GM23338 (cell line): ENCODE measurements around the gene TRAF1. TPM values are rescaled to one million over a fixed set of nuclear protein-coding genes. Genes with fewer than 3 reads are reported as not detected.

Experiments used
- ATAC-seq: fragments of 200-7000 bp; cut with Tn5 transposase; 3 replicates; pipeline ENCODE4 v1.9.1; 2020
- DNase-seq: peaks from one replicate; pipeline ENCODE4 v3.0.0-alpha.2; 2015; ENCODE audit warnings: low spot score
- H2AFZ ChIP-seq: fragments of 200-600 bp; sonication (generic); 2 replicates; pipeline ENCODE4 v1.8.0; 2016; ENCODE audit warnings: antibody characterized with exemption, mild to moderate bottlenecking, moderate library complexity
- H3F3A ChIP-seq: fragments of 200-600 bp; sonication (generic); replicated peaks from 2 replicates; pipeline ENCODE4 v1.8.0; 2017; ENCODE audit warnings: antibody characterized with exemption, mixed run types, low read depth
- H3K27ac ChIP-seq: fragments of 200-600 bp; sonication (generic); 2 replicates; pipeline ENCODE4 v1.6.1; 2016; ENCODE audit warnings: low read depth
- H3K27me3 ChIP-seq: fragments of 200-600 bp; sonication (generic); 2 replicates; pipeline ENCODE4 v1.8.0; 2016; ENCODE audit warnings: mild to moderate bottlenecking, mixed run types, moderate library complexity; ENCODE audit not compliant: insufficient read depth
- H3K36me3 ChIP-seq: fragments of 200-600 bp; sonication (generic); 2 replicates; pipeline ENCODE4 v1.8.0; 2016; ENCODE audit warnings: mild to moderate bottlenecking; ENCODE audit not compliant: insufficient read depth
- H3K4me1 ChIP-seq: fragments of 200-600 bp; sonication (generic); 2 replicates; pipeline ENCODE4 v1.8.0; 2016; ENCODE audit warnings: mild to moderate bottlenecking, moderate library complexity; ENCODE audit not compliant: insufficient read depth
- H3K4me2 ChIP-seq: fragments of 200-600 bp; sonication (generic); 2 replicates; pipeline ENCODE4 v1.7.1; 2017; ENCODE audit warnings: mixed run types
- H3K4me3 ChIP-seq: fragments of 200-600 bp; sonication (generic); 2 replicates; pipeline ENCODE4 v1.6.1; 2016; ENCODE audit warnings: mixed run types
- H3K79me2 ChIP-seq: fragments of 200-600 bp; sonication (generic); replicated peaks from 2 replicates; pipeline ENCODE4 v1.8.0; 2017; ENCODE audit warnings: mild to moderate bottlenecking; ENCODE audit not compliant: insufficient read depth
- H3K9me2 ChIP-seq: fragments of 200-600 bp; sonication (generic); 2 replicates; pipeline ENCODE4 v1.8.0; 2017; ENCODE audit not compliant: insufficient read depth
- H4K20me1 ChIP-seq: fragments of 200-600 bp; sonication (generic); replicated peaks from 2 replicates; pipeline ENCODE4 v1.8.0; 2017; ENCODE audit warnings: mild to moderate bottlenecking; ENCODE audit not compliant: insufficient read depth
- H3K27ac Mint-ChIP-seq: 2 replicates; pipeline ENCODE4 v1.8.0; 2020; ENCODE audit warnings: inconsistent platforms, mild to moderate bottlenecking, moderate library complexity, mixed read lengths
- H3K27me3 Mint-ChIP-seq: 3 replicates; pipeline ENCODE4 v1.8.0; 2022; ENCODE audit warnings: low read depth, mild to moderate bottlenecking, moderate library complexity, mixed read lengths, inconsistent platforms; ENCODE audit not compliant: insufficient read depth, poor library complexity
- H3K36me3 Mint-ChIP-seq: 3 replicates; pipeline ENCODE4 v1.8.0; 2021; ENCODE audit warnings: low read depth, mild to moderate bottlenecking, inconsistent platforms, moderate library complexity, mixed read lengths
- H3K4me1 Mint-ChIP-seq: 3 replicates; pipeline ENCODE4 v1.8.0; 2020; ENCODE audit warnings: mild to moderate bottlenecking, inconsistent platforms, mixed read lengths
- H3K4me3 Mint-ChIP-seq: 3 replicates; pipeline ENCODE4 v1.8.0; 2021; ENCODE audit warnings: moderate library complexity, mild to moderate bottlenecking, inconsistent platforms, mixed read lengths
- H3K9me3 Mint-ChIP-seq: 3 replicates; pipeline ENCODE4 v1.8.0; 2020; ENCODE audit warnings: moderate library complexity, mild to moderate bottlenecking, inconsistent platforms, mixed read lengths
- EZH2phosphoT487 ChIP-seq: fragments of 200-600 bp; sonication (generic); IDR thresholded peaks from one replicate; pipeline ENCODE4 v1.8.1; 2018; ENCODE audit warnings: antibody characterized with exemption; ENCODE audit not compliant: unreplicated experiment
- JUNB ChIP-seq: IDR thresholded peaks from one replicate; pipeline ENCODE4 v1.6.1; 2016; ENCODE audit warnings: antibody characterized with exemption; ENCODE audit not compliant: unreplicated experiment
- NANOG ChIP-seq: IDR thresholded peaks from 2 replicates; pipeline ENCODE4 v1.6.1; 2016; ENCODE audit warnings: antibody characterized with exemption, borderline replicate concordance
- POLR2AphosphoS5 ChIP-seq: IDR thresholded peaks from 2 replicates; pipeline ENCODE4 v1.6.1; 2016; ENCODE audit warnings: antibody characterized with exemption, low read depth
- ZNF114 ChIP-seq: fragments of 250-450 bp; sonication (Bioruptor Pico); IDR thresholded peaks from 2 replicates; pipeline ENCODE4 v1.5.0; 2020; ENCODE audit warnings: mild to moderate bottlenecking, moderate library complexity
- ZNF331 ChIP-seq: fragments of 250-450 bp; sonication (Bioruptor Pico); IDR thresholded peaks from 2 replicates; pipeline ENCODE4 v1.5.0; 2020; ENCODE audit warnings: low read depth, mild to moderate bottlenecking, moderate library complexity
- polyA plus RNA-seq: library from polyadenylated mRNA; unstranded; fragments of >200 nt; fragmentation: Nextera tagmentation; extraction: Ambion mirVana; gene quantifications from 2 replicates; pipeline ENCODE4 v1.2.1, GENCODE V29; 2016
- total RNA-seq: library from RNA; depleted of rRNA; stranded (reverse); fragments of >200 nt; shearing (Covaris generic); gene quantifications from 2 replicates; pipeline ENCODE4 v1.2.3, GENCODE V29; 2014
- TF ChIP-seq, protein P1 (sequence below): IDR thresholded peaks from 2 replicates; pipeline ENCODE4 v1.6.1; 2016; ENCODE audit warnings: antibody characterized with exemption
- TF ChIP-seq, protein P2 (sequence below): fragments of 250-450 bp; sonication (Bioruptor Pico); IDR thresholded peaks from 2 replicates; pipeline ENCODE4 v1.5.0; 2020; ENCODE audit warnings: mild to moderate bottlenecking, moderate library complexity
- TF ChIP-seq, protein P3 (sequence below): IDR thresholded peaks from one replicate; pipeline ENCODE4 v1.6.1; 2018; ENCODE audit warnings: antibody characterized with exemption; ENCODE audit not compliant: unreplicated experiment

Gene TRAF1
- total and polyA plus RNA-seq, 2 experiments from 2014 or later: 0.39 to 1.4 TPM

DNA sequence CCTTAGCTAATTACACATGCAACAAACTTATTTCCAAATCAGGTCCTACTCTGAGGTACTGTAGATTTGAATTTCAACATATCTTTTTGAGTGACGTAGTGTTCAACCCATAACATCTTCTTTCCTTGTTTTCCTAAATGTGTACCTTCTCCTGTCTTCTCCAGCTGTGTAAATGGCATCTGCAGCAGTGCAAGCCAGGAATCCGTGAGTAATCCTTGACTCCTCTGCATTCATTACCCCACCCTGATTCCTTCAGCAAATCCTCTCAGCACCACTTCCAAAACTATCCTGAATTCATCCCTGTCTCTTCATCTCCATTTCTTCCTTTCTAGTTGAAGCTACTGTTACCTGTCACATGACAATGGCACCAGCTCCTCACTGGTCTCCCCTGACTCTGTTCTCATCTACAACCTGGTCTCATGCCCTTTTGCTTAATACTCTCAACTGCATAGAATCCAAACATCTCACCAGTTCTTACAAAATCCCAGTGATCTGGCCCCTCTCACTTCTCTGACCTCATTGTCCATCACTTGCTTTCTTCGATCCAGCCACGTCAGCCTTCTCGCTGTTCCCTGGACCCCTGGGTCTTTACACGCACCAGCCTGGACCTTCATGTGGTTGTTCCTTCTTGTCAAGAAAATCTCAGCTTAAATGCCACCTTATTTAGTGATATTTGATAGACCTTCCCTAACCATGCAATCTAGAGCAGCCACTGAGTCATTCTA lies 14.6 kb upstream of the TRAF1 start:
- peak overlapping the region; percentile 60; the same call in 1 of the 2 replicates for H2AFZ ChIP-seq
- no peak for TF ChIP-seq NANOG
- TF ChIP-seq EZH2phosphoT487: no peak
- TF ChIP-seq, protein P1, sequence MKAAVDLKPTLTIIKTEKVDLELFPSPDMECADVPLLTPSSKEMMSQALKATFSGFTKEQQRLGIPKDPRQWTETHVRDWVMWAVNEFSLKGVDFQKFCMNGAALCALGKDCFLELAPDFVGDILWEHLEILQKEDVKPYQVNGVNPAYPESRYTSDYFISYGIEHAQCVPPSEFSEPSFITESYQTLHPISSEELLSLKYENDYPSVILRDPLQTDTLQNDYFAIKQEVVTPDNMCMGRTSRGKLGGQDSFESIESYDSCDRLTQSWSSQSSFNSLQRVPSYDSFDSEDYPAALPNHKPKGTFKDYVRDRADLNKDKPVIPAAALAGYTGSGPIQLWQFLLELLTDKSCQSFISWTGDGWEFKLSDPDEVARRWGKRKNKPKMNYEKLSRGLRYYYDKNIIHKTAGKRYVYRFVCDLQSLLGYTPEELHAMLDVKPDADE: no peak
- TF ChIP-seq ZNF331 (CRISPR knock-in tag): no peak
- TF ChIP-seq, protein P2, sequence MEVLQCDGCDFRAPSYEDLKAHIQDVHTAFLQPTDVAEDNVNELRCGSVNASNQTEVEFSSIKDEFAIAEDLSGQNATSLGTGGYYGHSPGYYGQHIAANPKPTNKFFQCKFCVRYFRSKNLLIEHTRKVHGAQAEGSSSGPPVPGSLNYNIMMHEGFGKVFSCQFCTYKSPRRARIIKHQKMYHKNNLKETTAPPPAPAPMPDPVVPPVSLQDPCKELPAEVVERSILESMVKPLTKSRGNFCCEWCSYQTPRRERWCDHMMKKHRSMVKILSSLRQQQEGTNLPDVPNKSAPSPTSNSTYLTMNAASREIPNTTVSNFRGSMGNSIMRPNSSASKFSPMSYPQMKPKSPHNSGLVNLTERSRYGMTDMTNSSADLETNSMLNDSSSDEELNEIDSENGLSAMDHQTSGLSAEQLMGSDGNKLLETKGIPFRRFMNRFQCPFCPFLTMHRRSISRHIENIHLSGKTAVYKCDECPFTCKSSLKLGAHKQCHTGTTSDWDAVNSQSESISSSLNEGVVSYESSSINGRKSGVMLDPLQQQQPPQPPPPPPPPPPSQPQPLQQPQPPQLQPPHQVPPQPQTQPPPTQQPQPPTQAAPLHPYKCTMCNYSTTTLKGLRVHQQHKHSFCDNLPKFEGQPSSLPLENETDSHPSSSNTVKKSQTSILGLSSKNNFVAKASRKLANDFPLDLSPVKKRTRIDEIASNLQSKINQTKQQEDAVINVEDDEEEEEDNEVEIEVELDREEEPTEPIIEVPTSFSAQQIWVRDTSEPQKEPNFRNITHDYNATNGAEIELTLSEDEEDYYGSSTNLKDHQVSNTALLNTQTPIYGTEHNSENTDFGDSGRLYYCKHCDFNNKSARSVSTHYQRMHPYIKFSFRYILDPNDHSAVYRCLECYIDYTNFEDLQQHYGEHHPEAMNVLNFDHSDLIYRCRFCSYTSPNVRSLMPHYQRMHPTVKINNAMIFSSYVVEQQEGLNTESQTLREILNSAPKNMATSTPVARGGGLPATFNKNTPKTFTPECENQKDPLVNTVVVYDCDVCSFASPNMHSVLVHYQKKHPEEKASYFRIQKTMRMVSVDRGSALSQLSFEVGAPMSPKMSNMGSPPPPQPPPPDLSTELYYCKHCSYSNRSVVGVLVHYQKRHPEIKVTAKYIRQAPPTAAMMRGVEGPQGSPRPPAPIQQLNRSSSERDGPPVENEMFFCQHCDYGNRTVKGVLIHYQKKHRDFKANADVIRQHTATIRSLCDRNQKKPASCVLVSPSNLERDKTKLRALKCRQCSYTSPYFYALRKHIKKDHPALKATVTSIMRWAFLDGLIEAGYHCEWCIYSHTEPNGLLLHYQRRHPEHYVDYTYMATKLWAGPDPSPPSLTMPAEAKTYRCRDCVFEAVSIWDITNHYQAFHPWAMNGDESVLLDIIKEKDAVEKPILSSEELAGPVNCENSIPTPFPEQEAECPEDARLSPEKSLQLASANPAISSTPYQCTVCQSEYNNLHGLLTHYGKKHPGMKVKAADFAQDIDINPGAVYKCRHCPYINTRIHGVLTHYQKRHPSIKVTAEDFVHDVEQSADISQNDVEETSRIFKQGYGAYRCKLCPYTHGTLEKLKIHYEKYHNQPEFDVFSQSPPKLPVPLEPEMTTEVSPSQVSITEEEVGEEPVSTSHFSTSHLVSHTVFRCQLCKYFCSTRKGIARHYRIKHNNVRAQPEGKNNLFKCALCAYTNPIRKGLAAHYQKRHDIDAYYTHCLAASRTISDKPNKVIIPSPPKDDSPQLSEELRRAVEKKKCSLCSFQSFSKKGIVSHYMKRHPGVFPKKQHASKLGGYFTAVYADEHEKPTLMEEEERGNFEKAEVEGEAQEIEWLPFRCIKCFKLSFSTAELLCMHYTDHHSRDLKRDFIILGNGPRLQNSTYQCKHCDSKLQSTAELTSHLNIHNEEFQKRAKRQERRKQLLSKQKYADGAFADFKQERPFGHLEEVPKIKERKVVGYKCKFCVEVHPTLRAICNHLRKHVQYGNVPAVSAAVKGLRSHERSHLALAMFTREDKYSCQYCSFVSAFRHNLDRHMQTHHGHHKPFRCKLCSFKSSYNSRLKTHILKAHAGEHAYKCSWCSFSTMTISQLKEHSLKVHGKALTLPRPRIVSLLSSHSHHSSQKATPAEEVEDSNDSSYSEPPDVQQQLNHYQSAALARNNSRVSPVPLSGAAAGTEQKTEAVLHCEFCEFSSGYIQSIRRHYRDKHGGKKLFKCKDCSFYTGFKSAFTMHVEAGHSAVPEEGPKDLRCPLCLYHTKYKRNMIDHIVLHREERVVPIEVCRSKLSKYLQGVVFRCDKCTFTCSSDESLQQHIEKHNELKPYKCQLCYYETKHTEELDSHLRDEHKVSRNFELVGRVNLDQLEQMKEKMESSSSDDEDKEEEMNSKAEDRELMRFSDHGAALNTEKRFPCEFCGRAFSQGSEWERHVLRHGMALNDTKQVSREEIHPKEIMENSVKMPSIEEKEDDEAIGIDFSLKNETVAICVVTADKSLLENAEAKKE (CRISPR knock-in tag): no peak
- no peak for TF ChIP-seq JUNB
- TF ChIP-seq, protein P3, sequence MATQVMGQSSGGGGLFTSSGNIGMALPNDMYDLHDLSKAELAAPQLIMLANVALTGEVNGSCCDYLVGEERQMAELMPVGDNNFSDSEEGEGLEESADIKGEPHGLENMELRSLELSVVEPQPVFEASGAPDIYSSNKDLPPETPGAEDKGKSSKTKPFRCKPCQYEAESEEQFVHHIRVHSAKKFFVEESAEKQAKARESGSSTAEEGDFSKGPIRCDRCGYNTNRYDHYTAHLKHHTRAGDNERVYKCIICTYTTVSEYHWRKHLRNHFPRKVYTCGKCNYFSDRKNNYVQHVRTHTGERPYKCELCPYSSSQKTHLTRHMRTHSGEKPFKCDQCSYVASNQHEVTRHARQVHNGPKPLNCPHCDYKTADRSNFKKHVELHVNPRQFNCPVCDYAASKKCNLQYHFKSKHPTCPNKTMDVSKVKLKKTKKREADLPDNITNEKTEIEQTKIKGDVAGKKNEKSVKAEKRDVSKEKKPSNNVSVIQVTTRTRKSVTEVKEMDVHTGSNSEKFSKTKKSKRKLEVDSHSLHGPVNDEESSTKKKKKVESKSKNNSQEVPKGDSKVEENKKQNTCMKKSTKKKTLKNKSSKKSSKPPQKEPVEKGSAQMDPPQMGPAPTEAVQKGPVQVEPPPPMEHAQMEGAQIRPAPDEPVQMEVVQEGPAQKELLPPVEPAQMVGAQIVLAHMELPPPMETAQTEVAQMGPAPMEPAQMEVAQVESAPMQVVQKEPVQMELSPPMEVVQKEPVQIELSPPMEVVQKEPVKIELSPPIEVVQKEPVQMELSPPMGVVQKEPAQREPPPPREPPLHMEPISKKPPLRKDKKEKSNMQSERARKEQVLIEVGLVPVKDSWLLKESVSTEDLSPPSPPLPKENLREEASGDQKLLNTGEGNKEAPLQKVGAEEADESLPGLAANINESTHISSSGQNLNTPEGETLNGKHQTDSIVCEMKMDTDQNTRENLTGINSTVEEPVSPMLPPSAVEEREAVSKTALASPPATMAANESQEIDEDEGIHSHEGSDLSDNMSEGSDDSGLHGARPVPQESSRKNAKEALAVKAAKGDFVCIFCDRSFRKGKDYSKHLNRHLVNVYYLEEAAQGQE: no peak
- TF ChIP-seq ZNF114 (CRISPR knock-in tag): no peak
- TF ChIP-seq POLR2AphosphoS5: no peak
- no peak for ATAC-seq

More for the DNA sequence above, 14.6 kb upstream of the TRAF1 start:
- peaks cover 8% of the 10 kb centered on the region for H3K27me3 Mint-ChIP-seq
- Histone ChIP-seq H3K36me3 (no peaks in the 10 kb centered on the region), H4K20me1 (no peaks in the 10 kb centered on the region), H3F3A (0 out of 2 replicates have a peak, but pooled peaks cover 7% of the 10 kb centered on the region), H3K4me2 (no peak overlapping the region), H3K27ac (no peak overlapping the region), H3K4me3 (no peak overlapping the region), H3K9me2 (no peaks in the 10 kb centered on the region), H3K27me3 (no peaks in the 10 kb centered on the region), H3K4me1 (peaks cover 30% of the 10 kb centered on the region), H3K79me2 (no peaks in the 10 kb centered on the region)
- H3K27ac Mint-ChIP-seq: no peak overlapping the region
- no peaks in the 10 kb centered on the region for H3K9me3 Mint-ChIP-seq
- H3K4me1 Mint-ChIP-seq: peaks cover 30% of the 10 kb centered on the region
- no peak overlapping the region for H3K4me3 Mint-ChIP-seq
- H3K36me3 Mint-ChIP-seq: no peaks in the 10 kb centered on the region
- no peak for DNase-seq
